Tibial nerve (tissue), 4 donors: Measurements from ENCODE around the gene CTU2.

Source experiments
- EP300 ChIP-seq, 2 donors: sonication (generic); formaldehyde crosslinking; IDR thresholded peaks; one replicate each; pipeline ENCODE4 v1.6.1; 2017; ENCODE audit warnings: antibody characterized with exemption in 2 of 2, mild to moderate bottlenecking in 1 of 2
- POLR2A ChIP-seq, 2 donors: fragments of 450-650 bp; IDR thresholded peaks; one replicate each; pipeline ENCODE4 v1.6.1; 2017; ENCODE audit warnings: antibody characterized with exemption in 2 of 2, mild to moderate bottlenecking in 2 of 2, moderate library complexity in 2 of 2
- TF ChIP-seq, protein P1 (sequence below), 5 experiments: fragments of 200-600 bp in 3 of 5; fragments of 450-650 bp in 2 of 5; sonication (generic) in 3 of 5; IDR thresholded peaks; one replicate each; pipeline ENCODE4 v1.5.1; 2016 to 2019; ENCODE audit warnings: antibody characterized with exemption in 5 of 5, mild to moderate bottlenecking in 3 of 5, moderate library complexity in 2 of 5

DNA sequence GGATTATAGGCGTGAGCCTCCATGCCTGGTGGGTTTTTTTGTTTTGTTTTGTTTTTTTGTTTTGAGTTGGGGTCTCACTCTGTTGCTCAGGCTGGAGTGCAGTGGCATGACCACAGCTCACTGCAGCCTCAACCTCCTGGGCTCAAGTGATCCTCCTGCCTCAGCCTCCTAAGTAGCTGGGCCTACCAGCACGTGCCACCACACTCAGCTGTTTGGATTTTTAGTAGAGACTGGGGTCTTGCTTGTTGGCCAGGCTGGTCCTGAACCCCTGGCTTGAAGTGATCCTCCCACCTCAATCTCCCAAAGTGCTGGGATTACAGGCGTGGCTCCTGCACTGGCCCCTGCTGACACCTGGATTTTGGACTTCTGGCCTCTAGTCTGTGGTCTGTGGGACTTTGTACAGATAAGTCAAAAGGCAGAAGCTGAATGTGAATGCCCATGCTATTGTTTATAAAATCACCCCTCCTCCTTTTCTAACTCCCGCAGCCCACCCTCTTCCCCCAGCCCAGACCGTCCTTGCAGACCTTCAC, 25.7 kb upstream of the CTU2 start:
- TF ChIP-seq, protein P1, sequence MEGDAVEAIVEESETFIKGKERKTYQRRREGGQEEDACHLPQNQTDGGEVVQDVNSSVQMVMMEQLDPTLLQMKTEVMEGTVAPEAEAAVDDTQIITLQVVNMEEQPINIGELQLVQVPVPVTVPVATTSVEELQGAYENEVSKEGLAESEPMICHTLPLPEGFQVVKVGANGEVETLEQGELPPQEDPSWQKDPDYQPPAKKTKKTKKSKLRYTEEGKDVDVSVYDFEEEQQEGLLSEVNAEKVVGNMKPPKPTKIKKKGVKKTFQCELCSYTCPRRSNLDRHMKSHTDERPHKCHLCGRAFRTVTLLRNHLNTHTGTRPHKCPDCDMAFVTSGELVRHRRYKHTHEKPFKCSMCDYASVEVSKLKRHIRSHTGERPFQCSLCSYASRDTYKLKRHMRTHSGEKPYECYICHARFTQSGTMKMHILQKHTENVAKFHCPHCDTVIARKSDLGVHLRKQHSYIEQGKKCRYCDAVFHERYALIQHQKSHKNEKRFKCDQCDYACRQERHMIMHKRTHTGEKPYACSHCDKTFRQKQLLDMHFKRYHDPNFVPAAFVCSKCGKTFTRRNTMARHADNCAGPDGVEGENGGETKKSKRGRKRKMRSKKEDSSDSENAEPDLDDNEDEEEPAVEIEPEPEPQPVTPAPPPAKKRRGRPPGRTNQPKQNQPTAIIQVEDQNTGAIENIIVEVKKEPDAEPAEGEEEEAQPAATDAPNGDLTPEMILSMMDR (IDR thresholded peaks at IDR 0.05) = no peak
- TF ChIP-seq POLR2A (IDR thresholded peaks at IDR 0.05) (no peak), EP300 (IDR thresholded peaks at IDR 0.05) (no peak)
